CD1c-positive myeloid dendritic cell (primary cell): ENCODE results near the gene FN1.

ENCODE experiments used
- DNase-seq: peaks from one replicate; pipeline ENCODE4 v3.0.0-alpha.2; 2016; ENCODE audit errors: extremely low spot score

Gene FN1

GRCh38 chr2:215383652-215384279, 52.1 kb downstream of the FN1 start:
- DNase-seq, result no peak

DNA sequence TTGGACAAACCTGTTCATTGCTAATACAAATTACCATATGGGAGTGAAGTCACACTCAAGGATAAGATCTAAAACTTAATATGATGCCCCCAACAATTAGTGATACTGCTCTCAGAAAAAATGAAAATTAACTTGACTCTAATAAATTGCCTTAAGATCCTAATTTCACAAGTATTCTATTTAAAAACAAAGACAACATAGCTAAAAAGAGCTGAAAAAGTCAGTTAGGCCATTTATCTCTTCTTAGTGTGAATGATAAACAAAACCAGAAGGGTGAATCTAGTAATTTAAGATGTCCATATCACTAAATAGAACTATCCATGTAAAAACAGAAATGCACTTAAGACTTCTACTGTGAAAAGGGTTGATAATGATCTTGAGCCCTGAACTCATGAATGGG, 53.4 kb downstream of the FN1 start:
- no peak for DNase-seq

- no peak for DNase-seq
Observed at GRCh38 chr2:215382011-215382410, 53.9 kb downstream of the FN1 start.

DNA sequence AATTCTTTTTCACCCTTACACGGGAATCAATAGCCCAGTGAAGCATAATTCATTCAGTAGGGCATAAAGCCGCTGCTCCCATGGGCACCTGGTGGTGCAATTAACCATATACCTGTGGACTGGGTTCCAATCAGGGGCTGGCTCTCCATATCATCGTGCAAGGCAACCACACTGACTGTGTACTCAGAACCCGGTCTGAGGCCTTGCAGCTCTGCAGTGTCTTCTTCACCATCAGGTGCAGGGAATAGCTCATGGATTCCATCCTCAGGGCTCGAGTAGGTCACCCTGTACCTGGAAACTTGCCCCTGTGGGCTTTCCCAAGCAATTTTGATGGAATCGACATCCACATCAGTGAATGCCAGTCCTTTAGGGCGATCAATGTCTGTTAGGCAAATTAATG, 55.2 kb downstream of the FN1 start:
- DNase-seq, result no peak

- DNase-seq, result no peak
Observed at GRCh38 chr2:215379948-215380347, 55.9 kb downstream of the FN1 start.

GRCh38 chr2:215379039-215379438, 56.8 kb downstream of the FN1 start:
- DNase-seq, result no peak

GRCh38 chr2:215378045-215378444, 57.8 kb downstream of the FN1 start:
- DNase-seq, result no peak

- DNase-seq, result no peak
Observed at GRCh38 chr2:215377283-215377682, 58.6 kb downstream of the FN1 start.

- no peak for DNase-seq
Observed at GRCh38 chr2:215376103-215376780, 59.6 kb downstream of the FN1 start.

DNA sequence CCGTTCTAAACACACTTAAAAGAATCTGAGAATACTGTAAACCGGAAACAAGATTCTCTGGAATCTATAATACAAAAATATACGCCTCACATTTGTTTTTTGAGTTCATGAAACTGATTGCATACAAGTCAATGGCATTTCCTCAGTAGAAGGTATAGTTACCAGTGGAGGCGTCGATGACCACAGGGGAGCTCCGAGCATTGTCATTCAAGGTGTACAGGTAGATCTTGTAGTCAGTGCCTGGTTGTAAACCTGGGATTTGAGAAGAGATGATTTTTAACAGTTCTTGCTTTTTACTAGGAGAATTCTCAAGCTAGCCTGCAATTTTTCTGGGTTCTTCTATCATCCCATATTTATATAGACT, 60.4 kb downstream of the FN1 start:
- DNase-seq, result no peak

DNA sequence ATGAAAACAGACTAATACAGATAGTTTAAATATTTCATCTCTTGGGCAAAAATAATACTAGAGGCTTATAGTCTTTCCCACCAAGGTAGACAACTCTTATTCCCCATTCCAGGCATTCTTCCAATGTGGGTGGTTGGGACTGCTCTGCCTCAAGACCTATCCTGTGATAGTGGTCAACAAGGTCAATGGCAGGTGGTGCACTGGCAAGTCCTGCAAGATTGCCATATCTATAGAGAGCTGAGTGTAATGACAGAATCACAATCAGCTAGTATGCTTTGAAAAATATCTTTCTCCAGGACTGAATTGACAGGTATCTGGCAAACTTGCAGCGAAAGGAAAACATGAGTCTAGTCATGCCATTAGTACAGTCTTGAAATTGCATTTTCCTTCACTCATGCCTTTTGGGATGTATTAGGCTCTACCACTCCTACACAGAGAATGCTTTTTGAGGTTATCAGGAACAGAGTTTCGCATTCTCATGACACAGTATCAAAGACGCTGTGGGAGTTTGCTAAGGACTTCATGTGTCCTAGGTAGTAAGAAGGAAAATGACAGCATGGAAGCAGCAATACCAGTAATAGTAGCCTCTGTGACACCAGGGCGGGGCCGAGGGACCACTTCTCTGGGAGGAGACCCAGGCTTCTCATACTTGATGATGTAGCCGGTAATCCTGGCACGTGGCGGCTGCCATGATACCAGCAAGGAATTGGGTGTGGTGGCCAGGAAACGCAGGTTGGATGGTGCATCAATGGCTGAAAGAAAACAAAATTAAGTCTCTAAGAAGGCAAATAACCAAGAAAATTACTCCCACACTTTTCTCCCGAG, 61.0 kb downstream of the FN1 start:
- DNase-seq, result no peak

- DNase-seq, result no peak
Observed at GRCh38 chr2:215374002-215374401, 61.9 kb downstream of the FN1 start.

DNA sequence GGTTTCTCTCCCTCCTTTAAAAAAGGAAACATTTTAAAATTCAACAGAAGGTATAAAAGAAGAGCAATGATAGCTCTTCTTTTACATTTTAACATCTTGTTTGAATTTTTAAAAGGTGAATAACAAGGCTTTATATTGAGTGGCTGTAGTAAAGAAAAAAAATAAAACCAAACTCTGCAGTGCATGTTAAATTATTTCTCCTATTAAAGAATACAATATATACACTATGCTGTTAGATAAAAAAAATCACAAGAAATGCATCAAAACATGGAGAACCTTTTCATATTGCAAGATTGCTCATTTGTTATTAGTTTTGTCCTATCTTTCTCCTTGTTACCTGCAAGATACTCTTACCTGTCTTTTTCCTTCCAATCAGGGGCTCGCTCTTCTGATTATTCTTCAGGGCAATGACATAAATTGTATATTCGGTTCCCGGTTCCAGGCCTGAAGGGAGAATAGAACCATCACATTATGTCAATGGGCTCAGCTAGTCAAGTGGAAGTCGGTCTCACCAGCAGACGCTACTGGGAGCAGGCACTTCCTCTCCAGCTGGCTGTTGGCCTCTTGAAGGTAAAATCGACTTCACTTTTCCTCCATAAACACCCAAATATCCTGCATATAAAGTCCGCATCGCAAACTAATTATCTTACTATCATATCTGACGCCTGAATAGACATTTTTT, 62.8 kb downstream of the FN1 start:
- no peak for DNase-seq

DNA sequence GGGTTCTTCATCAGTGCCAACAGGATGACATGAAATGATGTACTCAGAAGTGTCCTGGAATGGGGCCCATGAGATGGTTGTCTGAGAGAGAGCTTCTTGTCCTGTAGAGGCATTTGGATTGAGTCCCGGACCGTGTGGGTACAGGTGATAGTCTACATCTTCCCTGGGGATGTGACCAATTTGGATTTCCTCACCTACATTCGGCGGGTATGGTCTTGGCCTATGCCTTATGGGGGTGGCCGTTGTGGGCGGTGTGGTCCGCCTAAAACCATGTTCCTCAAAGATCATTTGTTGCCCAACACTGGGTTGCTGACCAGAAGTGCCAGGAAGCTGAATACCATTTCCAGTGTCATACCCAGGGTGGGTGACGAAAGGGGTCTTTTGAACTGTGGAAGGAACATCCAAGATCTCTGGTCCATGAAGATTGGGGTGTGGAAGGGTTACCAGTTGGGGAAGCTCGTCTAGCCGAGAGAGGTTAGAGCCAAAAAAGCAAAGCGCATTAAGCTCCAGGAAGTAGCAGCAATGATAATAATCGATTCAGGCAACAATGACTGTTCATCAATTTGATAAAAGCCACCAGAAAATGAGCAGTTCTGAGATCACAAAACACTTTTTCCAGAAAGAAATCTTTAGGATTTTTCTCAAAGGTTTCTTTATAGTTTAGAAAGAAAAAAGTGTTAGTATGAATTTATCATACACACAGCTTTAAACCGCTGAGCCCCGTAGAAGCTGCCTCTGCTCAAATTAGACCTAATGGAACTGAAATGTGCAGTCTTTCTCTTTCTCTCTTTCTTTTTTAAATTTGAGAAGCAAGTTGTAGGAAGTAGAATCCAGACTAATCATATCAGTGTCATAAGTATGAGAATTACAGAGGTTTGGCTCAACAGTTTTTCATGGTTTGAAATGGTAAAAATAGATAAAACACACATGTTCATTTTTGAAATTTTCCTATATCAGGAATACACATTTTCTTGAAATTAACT, 63.7 kb downstream of the FN1 start:
- no peak for DNase-seq

DNA sequence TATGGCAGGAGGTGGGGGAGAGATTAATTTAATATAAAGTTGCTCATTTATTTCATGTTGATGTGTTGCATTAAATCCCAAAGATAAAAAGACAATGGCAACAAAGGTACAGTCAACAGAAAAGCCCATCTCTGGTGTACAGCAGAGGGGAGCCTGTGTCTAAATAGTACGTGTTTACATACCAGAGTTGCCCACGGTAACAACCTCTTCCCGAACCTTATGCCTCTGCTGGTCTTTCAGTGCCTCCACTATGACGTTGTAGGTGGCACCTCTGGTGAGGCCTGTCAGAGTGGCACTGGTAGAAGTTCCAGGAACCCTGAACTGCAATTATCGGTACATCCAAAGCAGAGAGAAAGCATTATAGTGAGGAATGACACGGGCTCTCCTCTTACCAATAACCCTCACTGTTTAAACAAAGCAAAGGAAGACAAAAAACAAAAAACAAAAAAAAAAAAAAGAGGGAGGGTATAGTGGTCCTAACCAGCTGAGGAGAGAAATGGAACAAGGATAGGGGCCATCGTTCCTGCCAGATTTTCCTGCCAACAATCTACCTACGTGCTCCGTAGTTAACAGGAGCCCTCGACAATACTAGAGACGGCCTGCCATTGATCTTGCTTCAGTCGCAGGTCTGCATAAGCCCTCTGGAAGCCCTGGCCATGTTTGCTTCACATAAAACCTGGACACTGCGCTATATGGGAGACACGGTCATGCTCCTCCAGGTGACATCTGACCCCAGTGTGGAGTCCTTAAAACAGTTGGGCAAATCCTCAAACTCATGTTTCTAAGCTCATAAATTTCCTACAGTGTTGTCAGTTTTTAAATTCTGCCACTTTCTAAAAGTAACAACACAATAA, 65.5 kb downstream of the FN1 start:
- DNase-seq, result no peak

DNA sequence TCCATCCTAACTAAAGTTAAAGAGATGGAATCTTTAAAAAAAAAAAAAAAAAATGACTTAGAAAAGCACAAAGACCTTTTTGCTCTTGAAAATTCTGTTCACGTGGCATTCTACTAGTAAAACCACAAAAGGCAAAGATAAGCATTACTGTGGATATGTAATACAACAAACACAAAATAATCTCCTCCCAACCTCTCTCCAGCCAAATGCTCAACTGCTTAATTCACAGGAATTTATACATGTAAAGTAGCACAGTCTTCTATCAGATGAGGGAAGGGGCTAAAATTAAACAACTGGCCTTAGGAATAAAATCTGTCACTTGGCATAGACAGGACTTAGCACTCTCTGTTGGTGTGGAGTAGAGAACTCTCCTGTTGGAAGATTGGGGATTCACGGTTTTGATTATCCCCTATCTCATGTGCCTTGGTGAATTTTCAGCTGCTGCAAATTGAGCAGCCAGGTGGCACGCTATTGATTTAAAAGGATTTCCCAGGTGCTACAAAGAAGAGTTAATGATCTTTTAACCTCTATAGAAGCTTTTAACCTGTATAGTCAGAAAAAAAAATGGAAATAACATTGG, 66.6 kb downstream of the FN1 start:
- no peak for DNase-seq

GRCh38 chr2:215368493-215368809, 67.4 kb downstream of the FN1 start:
- no peak for DNase-seq

DNA sequence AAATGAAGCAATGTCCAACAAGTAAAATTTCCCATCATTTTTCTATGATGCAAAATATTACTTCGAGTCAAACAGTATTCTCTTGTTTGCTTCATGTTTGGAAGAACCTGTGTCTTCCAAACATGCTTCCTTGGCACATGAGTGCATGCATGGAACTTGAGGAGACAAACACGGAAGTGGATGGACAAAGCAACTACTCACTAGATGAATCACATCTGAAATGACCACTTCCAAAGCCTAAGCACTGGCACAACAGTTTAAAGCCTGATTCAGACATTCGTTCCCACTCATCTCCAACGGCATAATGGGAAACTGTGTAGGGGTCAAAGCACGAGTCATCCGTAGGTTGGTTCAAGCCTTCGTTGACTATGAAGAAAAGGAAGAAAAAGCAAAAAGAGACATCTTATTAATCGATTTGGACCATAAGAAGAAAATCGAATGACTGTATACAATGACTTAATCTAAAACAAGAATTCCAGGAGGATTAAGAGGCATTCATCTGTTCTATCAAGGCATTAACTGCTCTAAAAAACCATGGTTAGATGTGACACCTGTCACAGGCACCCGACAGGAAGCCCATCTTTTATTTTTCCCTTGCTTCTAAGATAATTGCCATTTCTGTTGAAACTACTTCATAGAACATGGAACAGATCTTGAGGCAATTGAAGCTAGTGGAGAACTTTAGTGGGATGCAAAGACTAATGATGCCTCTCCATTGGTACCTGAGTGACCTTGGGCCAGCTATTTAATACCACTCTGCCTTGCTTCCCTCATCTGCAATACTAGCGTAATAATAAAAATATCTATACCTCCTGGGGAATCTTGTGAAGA, 68.0 kb downstream of the FN1 start:
- DNase-seq, result no peak

- DNase-seq, result no peak
Observed at GRCh38 chr2:215366440-215367032, 69.3 kb downstream of the FN1 start.
